GM13977 (cell line): Measurements from ENCODE around the gene LRMDA.

ENCODE experiments used
- DNase-seq: peaks from one replicate; pipeline ENCODE4 v3.0.0; 2012; ENCODE audit warnings: low spot score
- in situ Hi-C: fragments of 300-500 bp; cut with MboI; formaldehyde crosslinking; loops from one replicate; pipeline ENCODE4 v1.12.0; 2022; ENCODE audit warnings: low sequenced_read_pairs, low pct_unique_long_range_greater_than_20kb, mixed read lengths, inconsistent platforms; ENCODE audit not compliant: unreplicated experiment
- TF ChIP-seq, protein P1 (sequence below): IDR thresholded peaks from 2 replicates; pipeline ENCODE4 v1.5.1; 2012; ENCODE audit warnings: mild to moderate bottlenecking, control low read depth; ENCODE audit not compliant: insufficient read depth; ENCODE audit errors: extremely low read depth, missing control alignments

Gene LRMDA

DNA sequence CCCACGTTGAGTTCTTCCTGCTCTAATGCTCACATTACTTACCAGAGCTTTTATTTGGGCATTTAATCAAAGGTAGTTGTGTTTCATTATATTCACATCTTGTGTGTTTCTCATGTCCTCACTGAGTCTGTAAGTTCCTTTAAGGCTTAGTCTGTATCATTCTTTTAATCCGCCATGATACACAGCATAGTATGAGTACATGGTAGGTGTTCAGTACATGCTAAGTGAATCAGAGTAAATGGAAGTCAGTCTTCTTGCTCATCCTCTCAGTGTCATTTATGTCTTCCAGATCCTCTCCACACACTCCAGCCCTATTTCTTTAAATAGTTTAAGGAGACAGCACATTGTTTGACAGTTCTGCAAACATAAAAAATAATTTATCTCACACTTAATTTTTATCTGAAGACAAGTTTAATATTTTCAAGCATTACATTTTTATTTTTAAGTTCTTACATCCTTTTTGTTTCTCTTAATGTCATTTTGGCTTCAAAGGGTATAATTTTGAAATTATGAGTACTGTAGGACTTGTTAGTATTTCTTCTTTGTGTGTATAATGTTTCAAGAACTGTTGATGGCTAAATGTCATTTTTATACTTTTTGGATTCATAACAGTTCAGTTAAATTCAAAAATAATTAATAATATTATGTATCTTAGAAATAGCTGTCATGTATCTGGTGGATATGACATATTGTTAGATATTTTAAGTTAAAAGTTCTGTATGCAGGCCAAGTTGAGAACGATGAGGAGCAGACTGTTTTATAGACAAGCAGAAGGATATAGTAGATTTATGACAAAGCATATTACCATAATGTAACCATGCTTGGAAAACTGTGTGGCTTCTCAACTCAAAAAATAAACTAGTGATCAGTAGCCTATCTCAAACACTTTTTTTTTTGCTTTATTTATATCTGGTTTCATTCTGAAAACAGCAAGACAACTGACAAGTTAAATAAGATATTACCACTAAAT, 342.7 kb downstream of the LRMDA start:
- in situ Hi-C loops = no loop called here
- TF ChIP-seq, protein P1, sequence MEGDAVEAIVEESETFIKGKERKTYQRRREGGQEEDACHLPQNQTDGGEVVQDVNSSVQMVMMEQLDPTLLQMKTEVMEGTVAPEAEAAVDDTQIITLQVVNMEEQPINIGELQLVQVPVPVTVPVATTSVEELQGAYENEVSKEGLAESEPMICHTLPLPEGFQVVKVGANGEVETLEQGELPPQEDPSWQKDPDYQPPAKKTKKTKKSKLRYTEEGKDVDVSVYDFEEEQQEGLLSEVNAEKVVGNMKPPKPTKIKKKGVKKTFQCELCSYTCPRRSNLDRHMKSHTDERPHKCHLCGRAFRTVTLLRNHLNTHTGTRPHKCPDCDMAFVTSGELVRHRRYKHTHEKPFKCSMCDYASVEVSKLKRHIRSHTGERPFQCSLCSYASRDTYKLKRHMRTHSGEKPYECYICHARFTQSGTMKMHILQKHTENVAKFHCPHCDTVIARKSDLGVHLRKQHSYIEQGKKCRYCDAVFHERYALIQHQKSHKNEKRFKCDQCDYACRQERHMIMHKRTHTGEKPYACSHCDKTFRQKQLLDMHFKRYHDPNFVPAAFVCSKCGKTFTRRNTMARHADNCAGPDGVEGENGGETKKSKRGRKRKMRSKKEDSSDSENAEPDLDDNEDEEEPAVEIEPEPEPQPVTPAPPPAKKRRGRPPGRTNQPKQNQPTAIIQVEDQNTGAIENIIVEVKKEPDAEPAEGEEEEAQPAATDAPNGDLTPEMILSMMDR = no peak
- DNase-seq = no peak

DNA sequence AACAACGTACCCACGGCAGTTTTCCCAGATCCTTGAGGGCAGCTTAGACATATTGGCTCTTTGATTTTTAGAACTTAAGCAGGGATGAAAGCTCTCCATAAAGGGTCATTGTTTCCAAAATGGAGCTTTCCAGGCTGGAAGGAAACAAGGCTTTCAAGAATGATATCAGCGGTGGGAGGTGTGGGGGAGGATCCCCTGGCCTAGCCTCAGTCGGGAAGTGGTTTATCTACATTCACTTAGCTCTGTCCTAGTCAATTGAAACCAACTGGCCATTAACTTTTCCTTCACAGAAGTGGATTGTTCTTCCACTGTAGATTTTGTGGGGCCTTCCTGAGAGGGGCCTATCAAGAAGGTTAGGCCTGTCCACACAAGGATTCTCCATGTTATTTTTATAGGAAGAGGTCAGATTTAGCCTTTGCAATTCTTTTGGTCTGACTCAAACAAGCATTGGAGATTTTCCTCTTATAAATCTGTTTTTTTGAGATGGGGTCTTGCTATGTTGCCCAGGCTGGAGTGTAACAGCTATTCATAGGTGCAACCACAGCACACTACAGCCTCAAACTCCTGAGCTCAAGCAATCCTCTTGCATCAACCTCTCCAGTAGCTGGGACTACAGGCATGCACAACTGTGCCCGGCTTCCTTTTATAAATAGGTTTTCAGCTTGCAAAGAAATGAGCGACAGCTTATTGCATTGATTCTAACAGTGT, 343.5 kb downstream of the LRMDA start:
- DNase-seq = no peak
- in situ Hi-C loops = no loop called here
- TF ChIP-seq, protein P1 = no peak

DNA sequence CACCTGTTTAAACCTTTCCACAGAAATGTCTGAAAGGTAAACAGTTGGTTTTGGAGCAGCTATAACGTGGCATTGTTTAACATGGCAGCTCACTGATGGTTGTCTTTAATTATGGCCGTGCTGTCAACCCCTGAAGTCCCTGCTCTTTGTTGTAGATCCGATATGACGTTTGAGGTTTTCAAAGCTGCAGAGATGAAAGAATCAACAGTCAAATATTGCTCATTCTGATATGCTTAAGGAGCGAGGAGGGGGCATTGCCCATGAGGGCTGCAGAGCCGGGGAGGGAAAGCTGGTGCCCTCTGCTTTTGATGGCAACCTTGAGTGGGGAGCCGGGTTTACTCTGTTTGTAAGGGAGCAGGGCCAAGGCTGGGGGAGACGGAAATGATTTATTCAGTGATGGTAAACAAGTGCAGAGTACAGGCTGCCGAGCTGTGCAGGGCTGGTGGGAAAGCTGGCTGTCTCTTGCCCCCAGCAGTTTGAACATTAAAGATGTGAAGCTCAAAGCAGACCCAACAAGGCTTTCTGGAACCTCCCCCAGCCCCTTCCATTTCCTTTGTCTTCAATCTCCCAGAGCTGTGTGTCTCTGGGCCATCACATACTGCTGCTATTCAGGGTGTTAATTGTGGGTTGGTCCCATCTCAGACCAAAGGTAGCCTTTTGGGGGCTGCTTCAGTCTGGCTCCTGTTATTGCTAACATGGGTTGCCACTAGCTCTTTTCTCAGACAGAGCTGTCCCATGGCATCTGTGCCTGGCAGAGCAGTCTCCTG, 345.5 kb downstream of the LRMDA start:
- TF ChIP-seq, protein P1 = no peak
- DNase-seq = no peak
- in situ Hi-C loops = no loop called here

DNA sequence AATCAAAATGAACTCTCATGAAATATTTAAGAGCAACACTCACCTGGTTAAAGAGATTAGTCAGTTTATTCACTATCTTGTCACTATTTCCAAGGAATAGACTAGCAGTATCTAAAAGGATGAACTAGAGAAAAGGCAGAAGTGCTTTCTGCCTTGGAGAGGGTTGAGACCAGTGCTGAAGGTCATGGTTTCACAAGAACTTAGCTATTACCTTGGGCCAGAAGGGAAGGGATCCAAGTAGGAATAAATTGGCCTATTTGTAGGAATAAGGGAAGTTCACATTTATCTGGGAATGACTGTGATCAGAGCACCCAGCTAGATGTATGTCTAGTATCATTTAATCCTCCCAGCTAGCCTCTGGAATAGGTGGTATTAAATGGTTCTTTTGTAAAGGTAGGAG, 347.2 kb downstream of the LRMDA start:
- no peak for DNase-seq
- TF ChIP-seq, protein P1 = no peak
- in situ Hi-C loops = no loop called here

DNA sequence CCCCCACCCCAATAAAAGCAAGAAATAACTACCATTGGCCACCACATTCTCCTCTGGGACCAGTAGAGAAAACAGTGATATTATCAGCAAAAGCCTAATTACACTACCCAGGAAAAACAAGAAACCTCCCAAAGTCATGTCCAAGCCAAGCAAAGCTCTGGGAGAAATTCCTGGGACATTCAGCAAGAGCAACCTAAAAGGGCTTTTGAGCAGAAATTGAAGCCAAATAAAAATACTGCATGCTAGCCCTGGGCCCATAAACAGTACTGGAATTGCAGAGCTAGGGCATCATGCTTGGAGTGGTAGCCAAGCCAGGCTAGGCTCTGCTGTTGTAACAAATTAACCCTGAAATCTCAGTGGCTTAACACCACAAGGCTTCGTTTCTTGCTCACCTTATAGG, 347.9 kb downstream of the LRMDA start:
- TF ChIP-seq, protein P1 = no peak
- in situ Hi-C loops = no loop called here
- no peak for DNase-seq
